SU-DHL-6 (cell line): ENCODE measurements around the gene MYBBP1A.

ENCODE experiments used
- H2AFZ ChIP-seq: fragments of 200-600 bp; sonication (generic); 2 replicates; pipeline ENCODE4 v1.6.1; 2014; ENCODE audit warnings: low read depth, mild to moderate bottlenecking, moderate library complexity, mixed read lengths, antibody characterized with exemption, low read length; ENCODE audit not compliant: severe bottlenecking
- H3F3A ChIP-seq: fragments of 200-600 bp; shearing (Covaris generic); 2 replicates; pipeline ENCODE4 v1.6.0; 2016; ENCODE audit warnings: antibody characterized with exemption, mild to moderate bottlenecking; ENCODE audit not compliant: insufficient read depth
- H3K27ac ChIP-seq: fragments of 200-600 bp; sonication (generic); 2 replicates; pipeline ENCODE4 v1.5.1; 2016; ENCODE audit warnings: low read depth, mild to moderate bottlenecking, low read length, moderate library complexity, mixed read lengths
- H3K27me3 ChIP-seq: fragments of 200-600 bp; sonication (generic), shearing (Covaris generic); 2 replicates; pipeline ENCODE4 v1.6.0; 2014; ENCODE audit warnings: mild to moderate bottlenecking, low read length
- H3K36me3 ChIP-seq: fragments of 200-600 bp; sonication (generic); 2 replicates; pipeline ENCODE4 v1.6.1; 2014; ENCODE audit warnings: mild to moderate bottlenecking, low read length, mixed read lengths
- H3K4me2 ChIP-seq: fragments of 300-600, 200-600 bp; shearing (Covaris generic), sonication (generic); 2 replicates; pipeline ENCODE4 v1.6.0; 2014; ENCODE audit warnings: low read length, low read depth, mild to moderate bottlenecking; ENCODE audit not compliant: poor library complexity, severe bottlenecking
- H3K4me3 ChIP-seq: fragments of 200-600 bp; sonication (generic); 2 replicates; pipeline ENCODE4 v1.5.1; 2014; ENCODE audit warnings: antibody characterized with exemption, low read length, mild to moderate bottlenecking, mixed read lengths; ENCODE audit not compliant: insufficient read depth, poor library complexity, severe bottlenecking
- H3K79me2 ChIP-seq: fragments of 200-600 bp; sonication (generic); 2 replicates; pipeline ENCODE4 v1.6.1; 2014; ENCODE audit warnings: mild to moderate bottlenecking, low read length, moderate library complexity; ENCODE audit not compliant: insufficient read depth
- H3K9ac ChIP-seq: fragments of 200-600 bp; sonication (generic); 2 replicates; pipeline ENCODE4 v1.7.0; 2014; ENCODE audit warnings: mild to moderate bottlenecking, low read length
- H3K9me2 ChIP-seq: fragments of 200-600 bp; sonication (generic); replicated peaks from 2 replicates; pipeline ENCODE4 v1.6.1; 2014; ENCODE audit warnings: low read length; ENCODE audit not compliant: insufficient read depth
- H3K9me3 ChIP-seq: fragments of 200-600 bp; sonication (generic); 2 replicates; pipeline ENCODE4 v1.6.1; 2014; ENCODE audit warnings: low read length, mixed read lengths; ENCODE audit not compliant: insufficient read depth
- H4K20me1 ChIP-seq: fragments of 200-600 bp; sonication (generic); 2 replicates; pipeline ENCODE4 v1.6.1; 2014; ENCODE audit warnings: low read depth, mild to moderate bottlenecking, antibody characterized with exemption, low read length, moderate library complexity, mixed read lengths
- EZH2phosphoT487 ChIP-seq: fragments of 200-600 bp; sonication (generic), shearing (Covaris generic); conservative IDR thresholded peaks from 2 replicates; pipeline ENCODE4 v1.6.1; 2018; ENCODE audit warnings: mild to moderate bottlenecking, antibody characterized with exemption, low read length, moderate library complexity, mixed read lengths
- TF ChIP-seq, protein P1 (sequence below): fragments of 200-600 bp; sonication (generic); IDR thresholded peaks from one replicate; pipeline ENCODE4 v1.5.1; 2017; ENCODE audit warnings: antibody characterized with exemption, mild to moderate bottlenecking, low read length, moderate library complexity; ENCODE audit not compliant: insufficient read depth, poor library complexity, severe bottlenecking

Gene MYBBP1A

DNA sequence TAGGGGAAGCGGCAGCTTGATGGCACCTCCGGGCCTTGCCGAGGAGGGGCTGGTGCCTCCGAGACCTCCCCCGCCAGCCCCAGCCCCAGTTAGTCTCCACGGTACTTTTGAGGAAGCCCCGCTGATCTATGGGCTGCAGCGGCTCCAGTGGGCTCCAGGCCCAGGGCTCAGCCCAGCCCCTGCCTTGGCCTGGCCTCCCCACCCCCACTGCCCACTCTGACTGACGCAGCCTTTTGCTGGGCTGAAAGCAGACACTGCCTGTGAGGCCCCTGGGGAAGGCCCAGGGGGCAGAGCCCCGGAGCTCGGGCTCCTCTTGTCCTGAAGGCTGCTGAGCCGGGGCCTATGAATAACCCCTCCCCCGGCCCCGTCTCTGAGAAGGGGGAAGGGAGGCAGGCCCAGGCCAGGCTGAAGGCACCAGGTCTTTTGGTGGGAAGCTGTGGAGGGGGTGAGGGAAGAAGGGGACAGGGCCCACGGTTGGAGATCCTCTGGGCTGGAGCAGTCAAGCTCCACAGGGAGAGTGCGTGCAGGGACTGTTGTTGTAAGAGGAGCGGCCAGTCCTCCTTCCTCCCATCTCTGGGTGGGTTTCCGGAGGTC is 21.6 kb upstream of the MYBBP1A start:
- Histone ChIP-seq H3K27ac (no peak overlapping the region), H3K79me2 (no peaks in the 10 kb centered on the region), H3K4me3 (no peak overlapping the region), H3K9me2 (no peaks in the 10 kb centered on the region), H3K36me3 (no peaks in the 10 kb centered on the region), H2AFZ (no peak overlapping the region), H3K9me3 (no peaks in the 10 kb centered on the region), H3K4me2 (no peak overlapping the region), H4K20me1 (no peaks in the 10 kb centered on the region), H3K9ac (no peak overlapping the region), H3K27me3 (no peaks in the 10 kb centered on the region), H3F3A (no peaks in the 10 kb centered on the region)
- no peak for TF ChIP-seq EZH2phosphoT487
- TF ChIP-seq, protein P1, sequence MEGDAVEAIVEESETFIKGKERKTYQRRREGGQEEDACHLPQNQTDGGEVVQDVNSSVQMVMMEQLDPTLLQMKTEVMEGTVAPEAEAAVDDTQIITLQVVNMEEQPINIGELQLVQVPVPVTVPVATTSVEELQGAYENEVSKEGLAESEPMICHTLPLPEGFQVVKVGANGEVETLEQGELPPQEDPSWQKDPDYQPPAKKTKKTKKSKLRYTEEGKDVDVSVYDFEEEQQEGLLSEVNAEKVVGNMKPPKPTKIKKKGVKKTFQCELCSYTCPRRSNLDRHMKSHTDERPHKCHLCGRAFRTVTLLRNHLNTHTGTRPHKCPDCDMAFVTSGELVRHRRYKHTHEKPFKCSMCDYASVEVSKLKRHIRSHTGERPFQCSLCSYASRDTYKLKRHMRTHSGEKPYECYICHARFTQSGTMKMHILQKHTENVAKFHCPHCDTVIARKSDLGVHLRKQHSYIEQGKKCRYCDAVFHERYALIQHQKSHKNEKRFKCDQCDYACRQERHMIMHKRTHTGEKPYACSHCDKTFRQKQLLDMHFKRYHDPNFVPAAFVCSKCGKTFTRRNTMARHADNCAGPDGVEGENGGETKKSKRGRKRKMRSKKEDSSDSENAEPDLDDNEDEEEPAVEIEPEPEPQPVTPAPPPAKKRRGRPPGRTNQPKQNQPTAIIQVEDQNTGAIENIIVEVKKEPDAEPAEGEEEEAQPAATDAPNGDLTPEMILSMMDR, result no peak

DNA sequence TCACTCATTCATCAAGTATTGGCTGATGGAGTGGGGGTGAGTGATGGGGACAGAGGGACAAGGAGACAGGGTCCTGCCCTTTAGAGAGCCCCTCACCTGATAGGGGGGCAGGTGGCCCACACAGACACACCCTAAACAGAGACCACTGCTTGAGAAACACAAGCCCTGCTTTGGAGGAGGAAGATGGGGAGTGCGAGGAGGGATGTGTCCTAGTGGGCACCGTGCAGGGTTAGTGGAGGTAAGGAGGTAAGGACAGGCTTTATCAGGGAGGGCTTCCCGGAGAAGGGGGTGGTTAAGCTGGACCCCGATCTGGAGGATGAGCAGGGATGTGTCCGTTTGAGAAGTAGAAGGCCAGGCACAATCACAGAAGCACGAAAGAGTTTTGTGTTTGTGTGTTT is 21.0 kb upstream of the MYBBP1A start:
- Histone ChIP-seq H3K4me2 (no peak overlapping the region), H4K20me1 (no peaks in the 10 kb centered on the region), H3K9me2 (no peaks in the 10 kb centered on the region), H2AFZ (no peak overlapping the region), H3K9me3 (no peaks in the 10 kb centered on the region), H3K36me3 (no peaks in the 10 kb centered on the region), H3K27ac (no peak overlapping the region), H3K79me2 (no peaks in the 10 kb centered on the region), H3K9ac (no peak overlapping the region), H3F3A (no peaks in the 10 kb centered on the region), H3K27me3 (no peaks in the 10 kb centered on the region), H3K4me3 (no peak overlapping the region)
- TF ChIP-seq EZH2phosphoT487, result no peak
- TF ChIP-seq, protein P1, result no peak

DNA sequence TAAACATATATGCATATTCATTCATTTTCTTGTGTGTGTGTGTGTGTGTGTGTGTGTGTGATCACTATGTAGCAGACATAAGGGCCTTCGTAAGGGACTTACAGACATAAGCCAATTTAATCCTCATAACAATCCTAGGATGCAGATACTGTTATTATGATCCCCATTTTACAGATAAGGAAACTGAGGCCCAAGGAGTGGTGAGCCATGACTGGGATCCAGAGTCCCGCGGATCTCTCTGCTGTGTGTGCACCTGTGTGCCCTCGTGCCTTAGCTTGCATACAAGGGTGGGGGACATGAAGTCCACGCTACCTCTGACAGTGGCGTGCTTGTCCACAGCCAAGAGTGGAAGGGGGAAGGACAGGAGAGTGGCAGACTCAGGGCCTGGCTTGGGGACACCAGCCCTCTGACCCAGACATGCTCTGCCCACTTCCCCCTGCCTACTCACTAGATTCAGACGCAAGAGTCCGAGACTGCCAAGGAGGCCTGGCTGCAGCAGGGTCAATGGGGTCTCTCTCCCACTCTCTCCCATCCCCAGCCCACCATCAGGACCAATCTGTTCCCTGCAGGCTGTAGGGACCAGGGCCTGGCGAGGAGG is 19.4 kb upstream of the MYBBP1A start:
- Histone ChIP-seq H2AFZ (no peak overlapping the region), H3K36me3 (no peaks in the 10 kb centered on the region), H3K79me2 (no peaks in the 10 kb centered on the region), H3F3A (no peaks in the 10 kb centered on the region), H3K4me3 (no peak overlapping the region), H3K27ac (no peak overlapping the region), H3K27me3 (no peaks in the 10 kb centered on the region), H4K20me1 (no peaks in the 10 kb centered on the region), H3K9ac (no peak overlapping the region), H3K9me3 (no peaks in the 10 kb centered on the region), H3K4me2 (no peak overlapping the region), H3K9me2 (no peaks in the 10 kb centered on the region)
- no peak for TF ChIP-seq EZH2phosphoT487
- TF ChIP-seq, protein P1, result no peak
